SU-DHL-6 (cell line): ENCODE measurements around the gene UROC1.

Source experiments
- H2AFZ ChIP-seq: fragments of 200-600 bp; sonication (generic); 2 replicates; pipeline ENCODE4 v1.6.1; 2014; ENCODE audit warnings: low read depth, mild to moderate bottlenecking, moderate library complexity, mixed read lengths, antibody characterized with exemption, low read length; ENCODE audit not compliant: severe bottlenecking
- H3F3A ChIP-seq: fragments of 200-600 bp; shearing (Covaris generic); 2 replicates; pipeline ENCODE4 v1.6.0; 2016; ENCODE audit warnings: antibody characterized with exemption, mild to moderate bottlenecking; ENCODE audit not compliant: insufficient read depth
- H3K27ac ChIP-seq: fragments of 200-600 bp; sonication (generic); 2 replicates; pipeline ENCODE4 v1.5.1; 2016; ENCODE audit warnings: low read depth, mild to moderate bottlenecking, low read length, moderate library complexity, mixed read lengths
- H3K27me3 ChIP-seq: fragments of 200-600 bp; sonication (generic), shearing (Covaris generic); 2 replicates; pipeline ENCODE4 v1.6.0; 2014; ENCODE audit warnings: mild to moderate bottlenecking, low read length
- H3K36me3 ChIP-seq: fragments of 200-600 bp; sonication (generic); 2 replicates; pipeline ENCODE4 v1.6.1; 2014; ENCODE audit warnings: mild to moderate bottlenecking, low read length, mixed read lengths
- H3K4me2 ChIP-seq: fragments of 300-600, 200-600 bp; shearing (Covaris generic), sonication (generic); 2 replicates; pipeline ENCODE4 v1.6.0; 2014; ENCODE audit warnings: low read length, low read depth, mild to moderate bottlenecking; ENCODE audit not compliant: poor library complexity, severe bottlenecking
- H3K4me3 ChIP-seq: fragments of 200-600 bp; sonication (generic); 2 replicates; pipeline ENCODE4 v1.5.1; 2014; ENCODE audit warnings: antibody characterized with exemption, low read length, mild to moderate bottlenecking, mixed read lengths; ENCODE audit not compliant: insufficient read depth, poor library complexity, severe bottlenecking
- H3K79me2 ChIP-seq: fragments of 200-600 bp; sonication (generic); 2 replicates; pipeline ENCODE4 v1.6.1; 2014; ENCODE audit warnings: mild to moderate bottlenecking, low read length, moderate library complexity; ENCODE audit not compliant: insufficient read depth
- H3K9ac ChIP-seq: fragments of 200-600 bp; sonication (generic); 2 replicates; pipeline ENCODE4 v1.7.0; 2014; ENCODE audit warnings: mild to moderate bottlenecking, low read length
- H3K9me2 ChIP-seq: fragments of 200-600 bp; sonication (generic); replicated peaks from 2 replicates; pipeline ENCODE4 v1.6.1; 2014; ENCODE audit warnings: low read length; ENCODE audit not compliant: insufficient read depth
- H3K9me3 ChIP-seq: fragments of 200-600 bp; sonication (generic); 2 replicates; pipeline ENCODE4 v1.6.1; 2014; ENCODE audit warnings: low read length, mixed read lengths; ENCODE audit not compliant: insufficient read depth
- H4K20me1 ChIP-seq: fragments of 200-600 bp; sonication (generic); 2 replicates; pipeline ENCODE4 v1.6.1; 2014; ENCODE audit warnings: low read depth, mild to moderate bottlenecking, antibody characterized with exemption, low read length, moderate library complexity, mixed read lengths
- CTCF ChIP-seq: fragments of 200-600 bp; sonication (generic); IDR thresholded peaks from one replicate; pipeline ENCODE4 v1.5.1; 2017; ENCODE audit warnings: antibody characterized with exemption, mild to moderate bottlenecking, low read length, moderate library complexity; ENCODE audit not compliant: insufficient read depth, poor library complexity, severe bottlenecking
- EZH2phosphoT487 ChIP-seq: fragments of 200-600 bp; sonication (generic), shearing (Covaris generic); conservative IDR thresholded peaks from 2 replicates; pipeline ENCODE4 v1.6.1; 2018; ENCODE audit warnings: mild to moderate bottlenecking, antibody characterized with exemption, low read length, moderate library complexity, mixed read lengths

The UROC1 gene

DNA sequence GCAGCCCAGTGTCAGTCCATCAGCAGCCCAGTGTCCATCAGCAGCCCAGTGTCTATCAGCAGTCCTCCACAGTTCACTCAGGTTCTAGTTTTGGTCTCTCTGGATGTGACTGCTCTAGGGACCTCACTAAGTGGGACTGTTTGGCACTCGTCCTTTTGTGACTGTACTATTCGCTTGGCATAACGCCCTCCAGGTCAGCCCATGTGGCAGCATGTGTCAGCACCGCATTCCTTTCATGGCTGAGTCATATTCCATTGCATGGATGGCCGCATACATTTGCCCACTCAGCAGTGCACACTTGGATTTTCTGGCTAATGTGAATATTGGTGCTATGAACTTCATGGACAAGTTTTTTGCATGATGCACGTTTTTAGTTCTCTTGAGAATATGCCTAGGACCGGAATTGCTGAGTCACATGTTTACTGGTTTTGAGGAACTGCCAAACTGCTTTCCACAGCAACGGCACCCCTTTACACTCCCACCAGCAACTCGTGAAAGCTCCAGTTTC is 22.8 kb upstream of the UROC1 start:
- H3K36me3 ChIP-seq, result no peaks in the 10 kb centered on the region
- H4K20me1 ChIP-seq, result no peaks in the 10 kb centered on the region
- H3K9ac ChIP-seq, result no peak overlapping the region
- H3K27me3 ChIP-seq, result no peaks in the 10 kb centered on the region
- no peaks in the 10 kb centered on the region for H3K9me2 ChIP-seq
- H3K79me2 ChIP-seq, result no peaks in the 10 kb centered on the region
- no peak overlapping the region for H3K4me2 ChIP-seq
- H3K4me3 ChIP-seq, result no peak overlapping the region
- H3F3A ChIP-seq, result no peaks in the 10 kb centered on the region
- H2AFZ ChIP-seq, result no peak overlapping the region
- H3K27ac ChIP-seq, result no peak overlapping the region
- H3K9me3 ChIP-seq, result no peaks in the 10 kb centered on the region
- TF ChIP-seq CTCF (no peak), EZH2phosphoT487 (no peak)

DNA sequence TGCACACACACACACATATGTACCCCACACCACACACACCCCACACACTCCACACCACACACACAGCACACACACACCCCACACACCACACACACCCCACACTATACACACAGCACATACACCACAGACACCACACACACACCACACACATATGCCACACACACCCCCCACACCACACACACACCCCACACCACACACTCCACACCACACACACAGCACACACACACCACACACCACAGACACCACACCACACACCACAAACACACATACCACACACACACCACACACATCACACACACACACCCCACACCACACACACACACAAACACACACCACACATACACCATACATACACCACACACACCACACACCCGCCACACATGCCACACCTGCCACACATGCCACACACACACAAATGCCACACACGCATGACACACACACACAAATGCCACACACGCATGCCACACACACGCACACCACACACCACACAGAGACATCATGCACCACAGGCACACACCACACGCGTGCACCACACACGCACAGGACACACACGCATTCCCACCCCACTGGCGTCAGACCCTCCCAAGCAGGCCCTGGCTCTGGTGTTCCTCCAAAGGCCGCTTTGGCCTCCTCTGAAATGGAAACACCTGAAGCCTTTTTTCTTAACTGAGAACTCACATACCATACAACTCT is 22.1 kb upstream of the UROC1 start:
- Histone ChIP-seq H3K27ac (no peak overlapping the region), H3K4me3 (no peak overlapping the region), H3K4me2 (no peak overlapping the region), H2AFZ (no peak overlapping the region), H3K9me2 (no peaks in the 10 kb centered on the region), H4K20me1 (no peaks in the 10 kb centered on the region), H3K9ac (no peak overlapping the region), H3K27me3 (no peaks in the 10 kb centered on the region), H3F3A (no peaks in the 10 kb centered on the region), H3K79me2 (no peaks in the 10 kb centered on the region), H3K36me3 (no peaks in the 10 kb centered on the region), H3K9me3 (no peaks in the 10 kb centered on the region)
- no peak for TF ChIP-seq EZH2phosphoT487
- TF ChIP-seq CTCF, result no peak

- H3K4me2 ChIP-seq, result no peak overlapping the region
- no peak overlapping the region for H2AFZ ChIP-seq
- H4K20me1 ChIP-seq, result no peaks in the 10 kb centered on the region
- TF ChIP-seq CTCF (no peak), EZH2phosphoT487 (no peak)
- no peaks in the 10 kb centered on the region for H3K9me2 ChIP-seq
- H3K4me3 ChIP-seq, result no peak overlapping the region
- no peaks in the 10 kb centered on the region for H3K9me3 ChIP-seq
- H3K79me2 ChIP-seq, result no peaks in the 10 kb centered on the region
- H3F3A ChIP-seq, result no peaks in the 10 kb centered on the region
- H3K27ac ChIP-seq, result no peak overlapping the region
- H3K9ac ChIP-seq, result no peak overlapping the region
- no peaks in the 10 kb centered on the region for H3K27me3 ChIP-seq
- H3K36me3 ChIP-seq, result no peaks in the 10 kb centered on the region
These were observed 21.4 kb upstream of the UROC1 start for GRCh38 chr3:126538966-126539365.
